Transverse colon (tissue), 3 donors: ENCODE results near the gene KMT2C.
"Not testable (repeated sequence)": the region's sequence is repeated elsewhere in the genome, so short reads cannot be mapped to it uniquely, and the experiment has no call there.

Experiments used
- POLR2A ChIP-seq: fragments of 450-650 bp; IDR thresholded peaks from one replicate; pipeline ENCODE4 v1.6.1; 2016; ENCODE audit warnings: antibody characterized with exemption, mild to moderate bottlenecking, moderate library complexity
- TF ChIP-seq, protein P1 (sequence below), 5 experiments: fragments of 200-600 bp in 3 of 5; fragments of 450-650 bp in 2 of 5; sonication (generic) in 3 of 5; IDR thresholded peaks; 1 replicate in 2 of 5; 2 replicates in 3 of 5; pipeline ENCODE4 v1.5.1; 2016 to 2017; ENCODE audit warnings: antibody characterized with exemption in 5 of 5, inconsistent platforms in 3 of 5, mild to moderate bottlenecking in 2 of 5, moderate library complexity in 1 of 5

DNA sequence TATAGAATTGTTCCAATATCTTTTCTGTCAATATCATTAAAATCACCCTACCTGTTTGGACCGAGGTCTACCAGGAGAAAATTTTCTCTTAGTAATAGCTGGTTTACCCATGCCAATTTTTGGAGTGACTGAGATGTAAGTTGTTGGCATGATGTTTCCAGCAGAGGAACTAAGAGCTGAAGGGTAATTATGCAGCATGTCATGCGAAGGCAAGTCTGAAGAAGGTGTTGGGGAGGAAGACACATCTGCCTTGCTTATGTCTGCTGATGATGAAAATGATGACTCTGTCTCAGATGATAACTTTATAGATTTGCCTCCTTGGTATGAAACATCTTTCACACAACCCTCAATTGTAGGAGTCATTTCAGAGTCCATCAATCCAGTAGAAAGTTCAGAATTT is 188.0 kb downstream of the KMT2C start:
- TF ChIP-seq POLR2A: not testable (repeated sequence)
- TF ChIP-seq, protein P1, sequence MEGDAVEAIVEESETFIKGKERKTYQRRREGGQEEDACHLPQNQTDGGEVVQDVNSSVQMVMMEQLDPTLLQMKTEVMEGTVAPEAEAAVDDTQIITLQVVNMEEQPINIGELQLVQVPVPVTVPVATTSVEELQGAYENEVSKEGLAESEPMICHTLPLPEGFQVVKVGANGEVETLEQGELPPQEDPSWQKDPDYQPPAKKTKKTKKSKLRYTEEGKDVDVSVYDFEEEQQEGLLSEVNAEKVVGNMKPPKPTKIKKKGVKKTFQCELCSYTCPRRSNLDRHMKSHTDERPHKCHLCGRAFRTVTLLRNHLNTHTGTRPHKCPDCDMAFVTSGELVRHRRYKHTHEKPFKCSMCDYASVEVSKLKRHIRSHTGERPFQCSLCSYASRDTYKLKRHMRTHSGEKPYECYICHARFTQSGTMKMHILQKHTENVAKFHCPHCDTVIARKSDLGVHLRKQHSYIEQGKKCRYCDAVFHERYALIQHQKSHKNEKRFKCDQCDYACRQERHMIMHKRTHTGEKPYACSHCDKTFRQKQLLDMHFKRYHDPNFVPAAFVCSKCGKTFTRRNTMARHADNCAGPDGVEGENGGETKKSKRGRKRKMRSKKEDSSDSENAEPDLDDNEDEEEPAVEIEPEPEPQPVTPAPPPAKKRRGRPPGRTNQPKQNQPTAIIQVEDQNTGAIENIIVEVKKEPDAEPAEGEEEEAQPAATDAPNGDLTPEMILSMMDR (IDR thresholded peaks at IDR 0.05): not testable (repeated sequence)
